Measurements from ENCODE around the gene GALNT15. TPM values are rescaled to one million over a fixed set of nuclear protein-coding genes. Genes with fewer than 3 reads are reported as not detected.

GALNT15 gene
- total and polyA plus RNA-seq, 2 donors (not counting 3 experiments of a cell fraction or from before 2014, with no cell fraction given): 0.87 to 5.4 TPM

- dilution Hi-C loops (cut with MboI; ENCODE audit: extremely low pct_ligation_motif_present, low sequenced_read_pairs): no loop called here
- POLR2A ChIA-PET: no interaction called here
- no peak for FAIRE-seq
- BruUV-seq (replicated peaks): no TSS peak
- Histone ChIP-seq H2AFZ (ENCODE audit: low read depth, low read length) (no peak overlapping the region), H3K27ac (ENCODE audit: insufficient read depth, low read depth, low read length) (no peak overlapping the region), H4K20me1 (replicated peaks; ENCODE audit: control insufficient read depth, extremely low read depth, insufficient read depth, low read length) (no peaks in the 10 kb centered on the region), H3K4me1 (ENCODE audit: control insufficient read depth, extremely low read depth, insufficient read depth, low read length) (peaks cover 11% of the 10 kb centered on the region), H3K79me2 (ENCODE audit: control insufficient read depth, insufficient read depth, low read length) (no peaks in the 10 kb centered on the region), H3K4me3 (replicated peaks in 1 of 3; ENCODE audit: insufficient read depth in 1 of 3, low read depth in 1 of 3, low read length in 3 of 3) (no peak overlapping the region), H3K9me1 (replicated peaks; ENCODE audit: control insufficient read depth, extremely low read depth, insufficient read depth, low read length) (no peaks in the 10 kb centered on the region), H3K27me3 (ENCODE audit: control insufficient read depth in 2 of 2, insufficient read depth in 2 of 2, low read length in 2 of 2) (peaks cover 0 to 4% of the 10 kb centered on the region in 2 experiments), H3K36me3 (ENCODE audit: control insufficient read depth in 2 of 2, extremely low read depth in 1 of 2, insufficient read depth in 2 of 2, low read length in 2 of 2) (no peaks in the 10 kb centered on the region), H3K4me2 (ENCODE audit: insufficient read depth, low read length) (no peak overlapping the region), H3K9me3 (replicated peaks; ENCODE audit: control insufficient read depth, insufficient read depth, low read length) (no peaks in the 10 kb centered on the region), H3K9ac (replicated peaks; ENCODE audit: extremely low read depth, insufficient read depth, low read length) (no peak overlapping the region)
- TF ChIP-seq CTCF (IDR thresholded peaks at IDR 0.05; ENCODE audit: extremely low read depth in 1 of 2, insufficient read depth in 1 of 2, low read depth in 1 of 2, low read length in 2 of 2) (no peak), POLR2AphosphoS5 (IDR thresholded peaks at IDR 0.05; ENCODE audit: insufficient read depth, low read depth, low read length) (no peak), MYC (IDR thresholded peaks at IDR 0.05; ENCODE audit: low read depth, low read length) (no peak), MAX (IDR thresholded peaks at IDR 0.05; ENCODE audit: insufficient read depth, insufficient read length) (no peak), FOS (IDR thresholded peaks at IDR 0.05; ENCODE audit: borderline replicate concordance, insufficient read depth, low read length) (no peak), POLR2A (IDR thresholded peaks at IDR 0.05; ENCODE audit: low read depth, low read length) (no peak), JUN (IDR thresholded peaks at IDR 0.05; ENCODE audit: borderline replicate concordance, insufficient read depth, insufficient read length, low read depth) (no peak), EZH2 (IDR thresholded peaks at IDR 0.05; ENCODE audit: borderline replicate concordance, low read depth, low read length, severe bottlenecking) (no peak), GATA2 (IDR thresholded peaks at IDR 0.05; ENCODE audit: insufficient read depth, insufficient read length, low read depth, low read length) (no peak)
- CTCF ChIA-PET: no interaction called here
- DNase-seq (ENCODE audit: low read depth, low spot score): no peak
- intact Hi-C loops (cut with micrococcal nuclease): no loop called here
These were observed 2.7 kb upstream of the GALNT15 start for GRCh38 chr3:16171825-16172224.
